HG03103 (cell line): Measurements from ENCODE around the gene KIAA0319L.
"Not testable (repeated sequence)": the region's sequence is repeated elsewhere in the genome, so short reads cannot be mapped to it uniquely, and the experiment has no call there.

Source experiments
- ATAC-seq: cut with Tn5 transposase; IDR thresholded peaks from one replicate; pipeline ENCODE4 v1.9.1; 2021; ENCODE audit warnings: low read depth; ENCODE audit not compliant: unreplicated experiment

KIAA0319L gene

GRCh38 chr1:35500439-35500838, 56.8 kb downstream of the KIAA0319L start:
- ATAC-seq: no peak

- ATAC-seq: no peak
Measured at GRCh38 chr1:35499652-35500176, 57.5 kb downstream of the KIAA0319L start.

DNA sequence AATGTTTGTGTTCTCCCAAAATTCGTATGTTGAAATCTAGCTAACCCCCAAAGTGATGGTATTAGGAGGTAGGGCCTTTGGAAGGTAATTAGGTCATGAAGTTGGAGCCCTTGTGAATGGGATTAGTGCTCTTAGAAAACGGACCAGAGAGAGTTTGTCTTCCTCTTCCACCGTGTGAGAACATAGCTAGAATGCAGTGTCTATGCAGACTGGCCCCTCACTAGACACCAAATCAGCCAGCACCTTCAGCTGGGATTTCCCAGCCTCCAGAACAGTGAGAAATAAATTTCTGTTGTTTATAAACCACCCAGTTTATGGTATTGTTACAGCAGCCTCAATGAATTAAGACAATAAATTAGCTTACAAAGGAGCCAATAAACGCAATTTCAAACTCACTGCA, 58.0 kb downstream of the KIAA0319L start:
- no peak for ATAC-seq

- no peak for ATAC-seq
Measured at GRCh38 chr1:35497571-35497970, 59.6 kb downstream of the KIAA0319L start.

DNA sequence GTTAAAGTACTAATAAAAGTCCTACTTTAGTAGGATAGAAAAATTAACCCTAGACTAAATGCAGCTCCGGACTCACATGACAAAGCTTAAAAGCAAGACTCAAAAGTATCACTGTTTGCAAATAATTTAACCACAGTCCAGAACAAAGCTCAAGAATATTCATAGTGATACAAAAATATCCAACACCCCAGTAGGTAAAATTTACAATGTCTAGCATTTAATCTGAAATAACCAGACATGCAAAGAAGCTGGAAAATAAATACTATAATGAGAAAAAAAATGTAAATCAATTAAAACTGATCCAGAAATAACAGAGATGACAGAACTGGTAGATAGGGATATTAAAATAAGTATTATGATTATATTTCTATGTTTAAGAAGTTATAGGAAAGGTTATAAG, 67.0 kb downstream of the KIAA0319L start:
- no peak for ATAC-seq

DNA sequence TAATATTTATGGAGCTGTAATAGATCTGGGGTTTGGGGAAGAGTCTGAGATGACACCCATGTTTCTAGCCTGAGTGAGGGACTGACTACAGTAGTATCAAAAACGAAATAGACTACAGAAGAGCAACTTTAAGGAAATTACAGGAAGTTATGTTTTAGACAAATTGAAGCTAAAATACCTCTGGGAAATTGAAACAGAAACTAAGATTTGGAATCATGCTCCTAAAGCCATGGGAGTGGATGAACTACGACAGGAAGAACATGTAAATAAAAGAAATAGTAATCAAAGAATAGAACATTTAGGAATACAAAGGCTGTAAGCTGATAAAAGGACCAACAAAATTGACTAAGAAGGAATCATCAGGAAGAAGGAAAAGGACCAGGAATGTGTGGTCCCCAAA, 68.9 kb downstream of the KIAA0319L start:
- no peak for ATAC-seq

GRCh38 chr1:35486858-35487408, 70.3 kb downstream of the KIAA0319L start:
- no peak for ATAC-seq

GRCh38 chr1:35481229-35481628, 76.0 kb downstream of the KIAA0319L start:
- no peak for ATAC-seq

- no peak for ATAC-seq
Measured at GRCh38 chr1:35477870-35478269, 79.3 kb downstream of the KIAA0319L start.

GRCh38 chr1:35475856-35476674, 81.1 kb downstream of the KIAA0319L start:
- ATAC-seq: no peak

- no peak for ATAC-seq
Measured at GRCh38 chr1:35475356-35475755, 81.8 kb downstream of the KIAA0319L start.

DNA sequence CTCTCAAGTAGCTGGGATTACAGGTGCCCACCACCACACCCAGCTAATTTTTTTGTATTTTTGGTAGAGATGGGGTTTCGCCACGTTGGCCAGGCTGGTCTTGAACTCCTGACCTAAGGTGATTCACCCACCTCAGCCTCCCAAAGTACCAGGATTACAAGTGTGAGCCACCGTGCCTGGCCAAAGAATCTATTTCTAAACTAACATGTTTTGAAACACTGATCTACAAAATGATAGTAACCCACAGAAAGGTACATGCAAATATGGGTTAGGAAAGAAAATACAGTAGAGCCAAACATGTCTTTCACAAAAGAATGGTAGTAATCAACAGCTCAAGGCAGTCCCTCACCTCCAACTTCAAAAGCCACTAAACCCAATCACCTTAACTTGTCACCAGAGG, 84.0 kb downstream of the KIAA0319L start:
- ATAC-seq: not testable (repeated sequence)

DNA sequence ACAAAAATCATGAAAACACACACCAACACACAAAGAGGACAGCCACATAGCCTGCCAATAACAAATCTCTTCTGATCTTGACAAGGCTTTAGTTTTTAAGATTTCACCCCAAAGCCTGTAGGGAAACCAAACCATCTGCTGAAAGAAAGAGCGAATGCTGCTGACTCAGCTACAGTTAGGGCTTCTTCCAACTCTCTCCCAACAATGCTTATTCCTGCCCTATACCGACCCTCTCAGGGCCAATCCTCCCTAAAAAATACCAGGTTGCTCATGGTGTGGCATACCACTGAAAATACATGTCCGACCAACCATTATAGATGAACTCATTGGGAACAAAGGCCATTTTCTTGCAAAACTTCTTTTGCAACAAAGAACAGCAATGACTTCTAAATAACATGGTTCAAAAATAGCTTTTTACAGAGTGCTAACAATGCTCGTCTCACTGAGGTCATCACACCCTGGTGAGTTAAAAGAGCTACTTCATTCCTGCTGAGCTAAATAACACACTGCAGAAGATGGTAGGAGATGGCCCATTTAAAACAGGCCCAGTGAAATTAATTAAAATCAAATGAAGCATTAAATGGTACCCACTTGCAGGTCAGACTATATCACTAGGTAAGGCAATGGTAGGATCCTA, 86.1 kb downstream of the KIAA0319L start:
- no peak for ATAC-seq

- ATAC-seq: no peak
Measured at GRCh38 chr1:35466120-35466519, 91.1 kb downstream of the KIAA0319L start.

DNA sequence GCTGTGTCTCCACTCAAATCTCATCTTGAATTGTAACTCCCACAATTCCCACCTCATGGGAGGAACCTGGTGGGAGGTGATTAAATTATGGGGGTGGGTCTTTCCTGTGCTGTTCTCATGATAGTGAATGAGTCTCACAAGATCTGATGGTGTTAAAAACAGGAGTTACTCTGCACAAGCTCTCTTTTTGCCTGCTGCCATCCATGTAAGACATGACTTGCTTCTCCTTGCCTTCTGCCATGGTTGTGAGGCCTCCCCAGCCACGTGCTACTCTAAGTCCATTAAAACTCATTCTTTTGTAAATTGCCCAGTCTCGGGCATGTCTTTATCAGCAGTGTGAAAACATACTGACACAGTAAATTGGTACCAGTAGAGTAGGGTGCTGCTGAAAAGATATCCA, 93.5 kb downstream of the KIAA0319L start:
- not testable (repeated sequence) for ATAC-seq

GRCh38 chr1:35463232-35463631, 94.0 kb downstream of the KIAA0319L start:
- ATAC-seq: no peak

GRCh38 chr1:35461966-35462651, 95.1 kb downstream of the KIAA0319L start:
- no peak for ATAC-seq

GRCh38 chr1:35460796-35461195, 96.4 kb downstream of the KIAA0319L start:
- no peak for ATAC-seq

DNA sequence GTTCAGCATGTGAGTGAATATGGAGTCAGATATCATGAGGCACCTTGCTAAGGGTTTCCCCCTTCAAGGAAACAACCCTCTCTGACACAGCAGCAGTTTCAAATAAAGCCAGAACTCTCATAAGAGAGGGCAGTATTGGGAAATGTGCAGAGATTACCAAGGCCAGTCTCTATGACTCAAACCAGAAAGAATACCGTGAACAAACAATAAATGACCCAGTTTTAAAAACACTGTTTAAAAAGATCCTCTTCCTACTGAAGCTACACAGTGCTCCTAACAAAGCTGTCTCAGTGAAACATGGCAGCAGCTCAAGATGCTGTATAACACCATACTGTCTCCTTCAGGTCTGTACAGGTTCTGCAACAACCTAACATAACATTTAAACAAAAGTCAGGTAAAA, 102.6 kb downstream of the KIAA0319L start:
- no peak for ATAC-seq

DNA sequence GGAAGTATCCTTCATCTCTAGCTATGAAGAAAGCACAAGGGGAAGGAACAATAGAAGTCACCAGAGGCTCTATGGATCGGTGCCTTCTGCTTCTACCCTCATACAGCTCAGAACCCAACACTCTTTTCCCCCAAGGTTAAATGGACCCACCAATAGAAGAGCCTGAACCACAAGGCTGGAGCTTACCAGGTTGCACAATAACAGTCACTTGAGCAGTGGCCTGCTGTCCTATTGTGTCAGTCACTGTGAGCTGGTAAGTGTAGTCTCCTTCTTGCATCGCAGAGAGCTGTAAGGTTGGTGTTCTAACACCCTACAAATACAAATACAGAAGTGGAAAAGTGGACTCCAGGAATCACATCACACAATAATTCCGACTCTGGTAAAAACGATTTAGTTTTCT, 103.0 kb downstream of the KIAA0319L start:
- no peak for ATAC-seq

DNA sequence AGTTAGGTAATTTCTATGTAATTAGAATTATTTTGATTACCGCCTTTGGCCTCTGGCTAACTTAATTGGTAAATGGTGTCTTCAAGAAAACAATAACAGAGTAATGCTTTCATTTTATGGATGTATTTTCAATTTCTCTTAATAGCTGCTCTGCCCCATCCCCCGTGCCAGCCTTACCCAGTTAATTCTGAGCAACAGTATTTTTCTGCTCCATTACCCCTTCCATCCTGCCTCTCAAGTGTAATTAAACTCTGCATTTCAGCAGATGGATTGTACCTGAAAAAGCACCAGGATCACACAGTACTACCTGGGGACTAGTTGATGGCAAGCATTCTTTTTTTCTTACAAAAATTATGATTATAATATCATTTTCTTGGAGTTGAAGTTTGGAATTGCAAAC, 104.2 kb downstream of the KIAA0319L start:
- ATAC-seq: no peak
